ENCODE results near the gene DIAPH1.

- TF ChIP-seq, protein P1, sequence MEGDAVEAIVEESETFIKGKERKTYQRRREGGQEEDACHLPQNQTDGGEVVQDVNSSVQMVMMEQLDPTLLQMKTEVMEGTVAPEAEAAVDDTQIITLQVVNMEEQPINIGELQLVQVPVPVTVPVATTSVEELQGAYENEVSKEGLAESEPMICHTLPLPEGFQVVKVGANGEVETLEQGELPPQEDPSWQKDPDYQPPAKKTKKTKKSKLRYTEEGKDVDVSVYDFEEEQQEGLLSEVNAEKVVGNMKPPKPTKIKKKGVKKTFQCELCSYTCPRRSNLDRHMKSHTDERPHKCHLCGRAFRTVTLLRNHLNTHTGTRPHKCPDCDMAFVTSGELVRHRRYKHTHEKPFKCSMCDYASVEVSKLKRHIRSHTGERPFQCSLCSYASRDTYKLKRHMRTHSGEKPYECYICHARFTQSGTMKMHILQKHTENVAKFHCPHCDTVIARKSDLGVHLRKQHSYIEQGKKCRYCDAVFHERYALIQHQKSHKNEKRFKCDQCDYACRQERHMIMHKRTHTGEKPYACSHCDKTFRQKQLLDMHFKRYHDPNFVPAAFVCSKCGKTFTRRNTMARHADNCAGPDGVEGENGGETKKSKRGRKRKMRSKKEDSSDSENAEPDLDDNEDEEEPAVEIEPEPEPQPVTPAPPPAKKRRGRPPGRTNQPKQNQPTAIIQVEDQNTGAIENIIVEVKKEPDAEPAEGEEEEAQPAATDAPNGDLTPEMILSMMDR (conservative IDR thresholded peaks at IDR 0.05): no peak
- no peak for TF ChIP-seq ZFX (IDR thresholded peaks at IDR 0.05)
Measured at GRCh38 chr5:141559461-141559860, 59.3 kb downstream of the DIAPH1 start.

All from C4-2B (cell line).